CD4-positive, alpha-beta T cell treated with Interleukin-10 for 1 hour (primary cell): Measurements from ENCODE around the gene SPSB1.

Experiments used
- DNase-seq: peaks from one replicate; pipeline ENCODE4 v3.0.0-alpha.2; 2020

The SPSB1 gene

GRCh38 chr1:9397997-9398526, 105.4 kb downstream of the SPSB1 start:
- no peak for DNase-seq

GRCh38 chr1:9399510-9400424, 107.1 kb downstream of the SPSB1 start:
- no peak for DNase-seq

- no peak for DNase-seq
Observed at GRCh38 chr1:9400425-9401079, 107.9 kb downstream of the SPSB1 start.

GRCh38 chr1:9401080-9401453, 108.4 kb downstream of the SPSB1 start:
- no peak for DNase-seq

GRCh38 chr1:9402256-9402616, 109.5 kb downstream of the SPSB1 start:
- no peak for DNase-seq

GRCh38 chr1:9402717-9403225, 110.1 kb downstream of the SPSB1 start:
- no peak for DNase-seq

- DNase-seq = no peak
Observed at GRCh38 chr1:9404117-9404914, 111.6 kb downstream of the SPSB1 start.

GRCh38 chr1:9406111-9406510, 113.4 kb downstream of the SPSB1 start:
- no peak for DNase-seq

- peak; percentile 28 for DNase-seq
Observed at GRCh38 chr1:9410737-9411297, 118.1 kb downstream of the SPSB1 start.

- DNase-seq = peak; percentile 49
Observed at GRCh38 chr1:9413071-9413876, 120.6 kb downstream of the SPSB1 start.

- no peak for DNase-seq
Observed at GRCh38 chr1:9413877-9414213, 121.2 kb downstream of the SPSB1 start.

- no peak for DNase-seq
Observed at GRCh38 chr1:9416506-9416905, 123.8 kb downstream of the SPSB1 start.

GRCh38 chr1:9416918-9417500, 124.3 kb downstream of the SPSB1 start:
- DNase-seq = no peak

GRCh38 chr1:9417695-9418094, 125.0 kb downstream of the SPSB1 start:
- DNase-seq = peak; percentile 26

- DNase-seq = no peak
Observed at GRCh38 chr1:9418851-9419250, 126.2 kb downstream of the SPSB1 start.
